SH-SY5Y (cell line): Measurements from ENCODE around the gene TRRAP.

Experiments used
- GATA2 ChIP-seq: IDR thresholded peaks from 2 replicates; pipeline ENCODE4 v1.6.1; 2011; ENCODE audit warnings: mild to moderate bottlenecking, low read depth, low read length
- GATA3 ChIP-seq: IDR thresholded peaks from 2 replicates; pipeline ENCODE4 v1.6.1; 2011; ENCODE audit warnings: low read depth, mild to moderate bottlenecking, low read length, moderate library complexity

DNA sequence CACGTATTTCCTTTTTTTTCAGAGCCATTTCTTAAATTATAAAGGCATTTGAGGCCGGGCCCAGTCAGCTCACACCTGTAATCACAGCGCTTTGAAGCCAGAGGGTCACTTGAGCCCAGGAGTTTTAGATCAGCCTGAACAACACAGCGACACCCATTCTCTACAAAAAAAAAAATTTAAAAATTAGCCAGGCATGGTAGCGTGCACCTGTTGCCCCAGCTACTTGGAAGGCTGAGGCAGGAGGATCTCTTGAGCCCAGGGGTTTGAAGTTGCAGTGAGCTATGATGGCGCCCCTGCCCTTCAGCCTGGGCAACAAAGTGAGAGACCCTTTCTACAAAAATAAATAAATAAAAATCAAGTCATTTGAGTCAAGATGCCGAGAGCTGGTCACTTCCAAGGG, 11.6 kb upstream of the TRRAP start:
- TF ChIP-seq GATA3 (no peak), GATA2 (no peak)
